ENCODE measurements around the gene PHKG2.

DNA sequence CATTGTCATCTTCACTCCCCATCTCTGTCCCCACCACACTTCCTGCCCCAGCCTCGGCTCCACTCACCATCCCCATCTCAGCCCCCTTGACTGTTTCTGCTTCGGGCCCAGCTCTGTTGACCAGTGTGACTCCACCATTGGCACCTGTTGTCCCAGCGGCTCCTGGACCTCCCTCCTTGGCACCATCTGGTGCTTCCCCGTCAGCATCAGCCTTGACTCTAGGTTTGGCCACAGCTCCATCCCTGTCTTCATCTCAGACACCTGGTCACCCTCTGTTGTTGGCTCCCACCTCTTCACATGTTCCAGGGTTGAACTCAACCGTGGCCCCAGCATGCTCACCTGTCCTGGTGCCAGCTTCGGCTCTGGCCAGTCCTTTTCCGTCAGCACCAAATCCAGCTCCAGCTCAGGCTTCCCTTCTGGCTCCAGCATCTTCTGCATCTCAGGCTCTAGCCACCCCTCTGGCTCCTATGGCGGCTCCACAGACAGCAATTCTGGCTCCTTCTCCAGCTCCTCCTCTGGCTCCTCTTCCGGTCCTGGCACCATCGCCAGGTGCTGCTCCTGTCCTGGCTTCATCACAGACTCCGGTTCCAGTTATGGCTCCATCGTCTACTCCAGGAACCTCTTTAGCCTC lies 24.4 kb upstream of the PHKG2 start:
- no peak for TF ChIP-seq POLR2A (IDR thresholded peaks at IDR 0.05)
- TF ChIP-seq, protein P1, sequence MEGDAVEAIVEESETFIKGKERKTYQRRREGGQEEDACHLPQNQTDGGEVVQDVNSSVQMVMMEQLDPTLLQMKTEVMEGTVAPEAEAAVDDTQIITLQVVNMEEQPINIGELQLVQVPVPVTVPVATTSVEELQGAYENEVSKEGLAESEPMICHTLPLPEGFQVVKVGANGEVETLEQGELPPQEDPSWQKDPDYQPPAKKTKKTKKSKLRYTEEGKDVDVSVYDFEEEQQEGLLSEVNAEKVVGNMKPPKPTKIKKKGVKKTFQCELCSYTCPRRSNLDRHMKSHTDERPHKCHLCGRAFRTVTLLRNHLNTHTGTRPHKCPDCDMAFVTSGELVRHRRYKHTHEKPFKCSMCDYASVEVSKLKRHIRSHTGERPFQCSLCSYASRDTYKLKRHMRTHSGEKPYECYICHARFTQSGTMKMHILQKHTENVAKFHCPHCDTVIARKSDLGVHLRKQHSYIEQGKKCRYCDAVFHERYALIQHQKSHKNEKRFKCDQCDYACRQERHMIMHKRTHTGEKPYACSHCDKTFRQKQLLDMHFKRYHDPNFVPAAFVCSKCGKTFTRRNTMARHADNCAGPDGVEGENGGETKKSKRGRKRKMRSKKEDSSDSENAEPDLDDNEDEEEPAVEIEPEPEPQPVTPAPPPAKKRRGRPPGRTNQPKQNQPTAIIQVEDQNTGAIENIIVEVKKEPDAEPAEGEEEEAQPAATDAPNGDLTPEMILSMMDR (IDR thresholded peaks at IDR 0.05) = no peak

Data from ovary (tissue), 3 donors.